HG03432 (cell line): ENCODE measurements around the gene CLEC2L.
A peak's percentile ranks its signal among the peaks of the same experiment; 100 is the strongest.

Experiments
- ATAC-seq: cut with Tn5 transposase; IDR thresholded peaks from one replicate; pipeline ENCODE4 v1.9.1; 2021; ENCODE audit warnings: mild to moderate bottlenecking, moderate library complexity; ENCODE audit not compliant: unreplicated experiment

CLEC2L gene

GRCh38 chr7:139523199-139523941 lies at the start of gene CLEC2L:
TSS of gene CLEC2L (plus strand) at chr7:139523685. CDS start at chr7:139523928, 243 bp downstream.
- ATAC-seq: no peak

- ATAC-seq: no peak
Observed at GRCh38 chr7:139476139-139476538, 47.3 kb upstream of the CLEC2L start.

- ATAC-seq: no peak
Observed at GRCh38 chr7:139476891-139477290, 46.6 kb upstream of the CLEC2L start.

DNA sequence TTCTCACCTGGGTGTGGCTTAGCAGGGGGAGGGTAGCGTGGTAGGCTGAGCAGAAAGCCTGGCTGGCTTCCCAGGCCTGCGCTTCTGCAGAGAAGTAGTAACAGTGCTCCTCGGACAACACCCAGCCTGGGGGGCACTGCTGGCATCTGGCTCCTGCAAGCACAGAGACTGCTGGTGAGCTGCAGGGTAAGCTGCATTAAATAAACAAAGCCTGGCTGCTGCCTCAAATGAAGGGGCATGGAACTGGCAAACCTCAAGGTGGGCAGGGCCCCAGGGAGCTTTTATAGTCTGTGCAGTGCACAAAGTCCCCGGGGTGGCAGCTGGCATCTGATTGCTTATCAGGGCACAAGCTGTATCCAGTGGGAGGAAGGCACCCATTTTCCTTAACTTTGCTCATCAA lies 43.9 kb upstream of the CLEC2L start:
- ATAC-seq: no peak

DNA sequence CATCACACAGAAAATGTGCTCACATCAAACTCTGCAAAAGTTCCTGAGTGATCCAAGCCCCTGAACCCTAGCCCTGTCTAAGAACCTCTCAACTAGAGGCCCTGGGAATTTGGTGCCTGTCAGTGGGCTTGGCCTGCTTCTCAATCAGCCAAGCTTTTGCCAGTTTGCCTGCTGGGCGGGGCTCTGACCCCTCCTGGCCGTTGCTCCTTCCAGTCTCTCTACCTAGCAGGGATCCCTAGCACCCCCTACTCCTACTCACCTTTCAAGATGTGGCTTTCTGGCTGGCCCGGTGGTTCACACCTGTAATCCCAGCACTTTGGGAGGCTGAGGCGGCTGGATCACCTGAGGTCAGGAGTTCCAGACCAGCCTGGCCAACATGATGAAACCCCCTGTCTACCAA lies 42.1 kb upstream of the CLEC2L start:
- ATAC-seq: no peak

GRCh38 chr7:139482122-139482521 lies 41.4 kb upstream of the CLEC2L start:
- no peak for ATAC-seq

DNA sequence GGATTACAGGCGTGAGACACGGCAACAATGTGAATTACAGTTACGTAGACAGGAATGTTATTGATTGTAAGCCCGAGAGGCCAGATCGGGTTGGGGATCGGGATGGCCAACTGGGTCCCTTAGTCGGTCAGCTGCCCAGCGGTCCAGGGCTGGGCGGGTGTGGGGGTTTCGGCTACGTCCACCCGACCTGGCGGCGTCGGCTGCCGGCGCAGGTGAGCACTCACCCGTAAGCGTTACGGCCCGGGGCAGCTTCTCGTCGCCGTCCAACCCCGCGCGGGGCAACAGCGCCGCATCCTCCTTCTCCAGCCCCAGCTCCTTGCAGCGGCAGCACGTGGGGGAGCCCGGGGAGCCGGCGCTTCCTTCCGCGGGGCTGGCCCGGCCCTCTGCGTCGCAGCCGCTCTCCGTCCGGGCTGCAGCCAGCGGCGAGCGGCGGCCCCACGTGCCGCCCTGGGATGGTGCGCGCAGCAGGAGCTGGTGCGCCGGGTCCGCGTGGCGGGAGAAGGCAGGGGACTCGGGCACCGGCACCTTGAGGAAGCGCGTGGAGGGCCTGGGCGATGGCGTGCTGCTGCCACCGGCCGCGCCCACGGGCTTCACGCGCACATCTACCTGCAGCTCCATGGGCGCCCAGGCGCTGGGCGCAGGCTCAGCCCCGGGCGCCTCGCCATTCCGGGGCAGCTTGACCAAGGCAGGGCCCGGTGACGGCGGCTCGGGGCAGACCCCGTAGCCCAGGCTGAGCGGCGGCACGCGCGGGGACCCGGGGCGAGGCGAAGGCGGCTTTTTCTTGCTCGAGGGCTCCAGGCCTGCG lies 40.6 kb upstream of the CLEC2L start:
- ATAC-seq: peak; percentile 37

- no peak for ATAC-seq
Observed at GRCh38 chr7:139487366-139488080, 36.0 kb upstream of the CLEC2L start.

GRCh38 chr7:139488810-139489209 lies 34.7 kb upstream of the CLEC2L start:
- ATAC-seq: no peak

GRCh38 chr7:139490130-139490529 lies 33.4 kb upstream of the CLEC2L start:
- no peak for ATAC-seq

GRCh38 chr7:139492293-139492692 lies 31.2 kb upstream of the CLEC2L start:
- no peak for ATAC-seq

DNA sequence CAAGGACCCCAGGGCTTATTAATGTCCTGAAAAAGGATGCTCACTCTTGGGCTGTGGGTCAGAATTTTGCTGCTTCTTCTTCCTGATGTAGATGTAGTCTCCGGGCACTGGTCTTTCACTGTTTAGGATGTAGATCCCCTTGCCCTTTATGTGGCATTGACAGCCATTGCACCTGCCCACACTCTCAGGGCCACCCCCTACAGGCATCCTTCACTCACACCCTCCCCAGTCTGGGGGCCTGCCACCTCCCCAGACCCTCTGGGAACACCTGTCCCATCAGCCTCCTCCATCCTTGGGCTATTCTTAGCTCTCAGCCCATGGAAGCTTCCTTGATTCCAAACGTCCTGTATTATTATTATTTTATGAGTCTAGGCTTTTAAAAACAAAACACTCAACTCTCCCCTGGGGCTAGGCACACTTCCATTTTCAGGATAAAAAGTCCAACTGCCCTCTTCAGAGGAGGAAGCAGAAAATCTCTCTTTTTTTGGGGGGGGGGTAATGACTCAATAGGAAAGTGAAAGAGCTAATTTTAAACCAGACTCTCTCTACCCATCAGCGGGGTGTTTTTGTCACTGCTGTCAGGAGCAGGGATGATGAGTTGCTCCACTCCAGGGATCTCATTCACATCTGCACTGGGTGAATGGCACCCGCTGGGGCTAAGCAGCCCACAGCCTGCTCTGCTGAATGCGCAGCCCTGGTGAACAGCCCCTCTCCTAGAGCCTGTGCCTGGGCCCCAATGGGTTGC lies 28.5 kb upstream of the CLEC2L start:
- peak; percentile 86 for ATAC-seq

- peak; percentile 13 for ATAC-seq
Observed at GRCh38 chr7:139495580-139496125, 27.8 kb upstream of the CLEC2L start.

DNA sequence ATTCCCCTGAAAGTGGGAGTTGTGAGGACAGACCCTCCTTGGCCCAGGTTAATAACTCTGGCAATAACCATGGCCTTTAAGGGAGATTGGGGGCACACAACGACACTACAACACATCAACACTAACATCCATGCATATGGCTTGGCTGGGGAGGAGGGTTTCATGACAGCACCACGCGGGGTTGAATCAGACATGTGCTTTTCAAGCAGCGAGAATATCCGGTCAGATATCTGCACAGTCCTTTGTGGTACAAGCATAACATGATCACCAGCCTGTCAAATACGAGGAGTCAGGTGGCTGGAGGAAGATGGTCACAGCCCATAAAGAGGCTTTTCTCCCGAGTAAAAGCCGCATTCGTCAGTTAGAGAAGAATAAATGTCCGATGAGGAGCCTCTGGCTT lies 27.0 kb upstream of the CLEC2L start:
- no peak for ATAC-seq

DNA sequence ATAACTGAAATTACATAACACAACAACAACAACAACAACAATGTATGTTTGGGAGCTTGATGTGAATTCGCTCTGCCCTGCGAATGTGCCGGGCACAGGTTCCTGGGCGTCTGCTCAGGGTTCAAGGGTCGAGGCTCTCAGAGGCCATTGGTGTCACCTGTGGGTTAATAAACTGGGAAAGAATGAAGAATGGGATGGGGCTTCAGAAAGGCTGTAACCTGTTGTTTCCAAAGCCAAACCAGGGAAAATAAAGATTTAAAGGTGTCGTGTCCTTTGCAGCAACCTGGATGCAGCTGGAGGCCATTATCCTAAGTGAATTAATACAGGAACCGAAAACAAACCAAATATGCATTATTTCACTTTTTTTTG lies 22.7 kb upstream of the CLEC2L start:
- ATAC-seq: no peak

DNA sequence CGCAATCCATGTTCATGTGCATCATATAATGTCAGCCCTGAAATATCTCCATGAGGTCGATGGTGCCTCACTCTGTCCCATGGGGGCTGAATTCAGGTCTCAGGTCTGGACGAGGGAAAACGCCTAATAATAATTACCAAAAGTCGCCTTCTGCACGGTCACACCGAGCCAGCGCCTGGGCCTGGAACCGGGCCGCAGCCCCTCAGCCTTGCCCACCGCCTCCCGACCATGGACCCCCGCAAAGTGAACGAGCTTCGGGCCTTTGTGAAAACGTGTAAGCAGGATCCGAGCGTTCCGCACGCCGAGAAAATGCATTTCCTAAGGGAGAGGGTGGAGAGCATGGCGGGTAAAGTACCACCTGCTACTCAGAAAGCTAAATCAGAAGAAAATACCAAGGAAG lies 21.3 kb upstream of the CLEC2L start:
- no peak for ATAC-seq

DNA sequence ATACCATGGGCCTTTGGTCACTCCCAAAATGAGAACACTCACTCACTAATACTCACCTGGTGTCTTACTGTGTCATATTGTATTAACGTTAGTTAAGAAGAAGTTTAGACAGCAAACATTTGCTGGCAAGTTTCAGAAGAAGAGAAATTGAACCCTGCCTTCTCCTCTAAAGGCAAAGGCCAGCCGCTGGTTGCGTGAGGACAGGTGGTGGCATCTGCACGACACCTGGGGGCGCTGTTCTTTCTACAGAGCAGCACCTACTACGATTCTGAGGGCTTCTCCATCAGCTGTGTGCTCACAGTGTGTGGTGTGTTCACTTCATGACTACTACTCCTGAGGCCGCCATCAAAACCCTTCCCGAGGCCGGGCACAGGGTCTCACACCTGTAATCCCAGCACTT lies 17.9 kb upstream of the CLEC2L start:
- ATAC-seq: no peak

GRCh38 chr7:139509535-139509934 lies 13.9 kb upstream of the CLEC2L start:
- no peak for ATAC-seq

- ATAC-seq: no peak
Observed at GRCh38 chr7:139511315-139511714, 12.2 kb upstream of the CLEC2L start.

DNA sequence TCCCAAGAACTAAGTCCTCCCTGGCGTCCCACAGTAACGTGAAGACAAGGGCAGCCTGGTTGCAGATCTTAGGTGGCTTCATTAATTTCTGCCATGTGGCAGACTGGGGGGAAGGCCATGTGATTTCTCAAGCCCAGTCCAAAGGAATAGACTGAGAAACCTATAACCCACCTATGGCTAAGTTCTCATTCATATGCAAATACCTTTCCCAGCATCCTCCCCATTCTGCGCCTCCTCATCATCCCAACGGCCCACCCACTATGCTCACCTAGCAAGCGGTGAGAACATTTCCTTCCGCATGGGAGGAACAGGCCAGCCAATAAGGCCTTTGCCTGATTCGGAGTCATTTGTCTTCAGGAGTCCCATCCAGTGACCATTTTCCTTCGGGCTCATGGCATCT lies 8.2 kb upstream of the CLEC2L start:
- no peak for ATAC-seq

GRCh38 chr7:139521439-139521838 lies 2.0 kb upstream of the CLEC2L start:
- no peak for ATAC-seq
